Spleen (tissue), 7 donors: Measurements from ENCODE around the gene EIF3F.

Experiments
- CTCF ChIP-seq, 11 experiments: fragments of 200-600 bp in 7 of 11; fragments of 450-650 bp in 4 of 11; sonication (generic) in 4 of 11; IDR thresholded peaks in 8 of 11; conservative IDR thresholded peaks in 3 of 11; 1 replicate in 7 of 11; 2 replicates in 4 of 11; pipeline versions ENCODE4 v1.4.0 to v1.8.0; 2016 to 2021; ENCODE audit warnings: antibody characterized with exemption in 11 of 11, inconsistent platforms in 4 of 11, mild to moderate bottlenecking in 1 of 11
- POLR2AphosphoS5 ChIP-seq, 3 donors: sonication (generic); formaldehyde crosslinking; IDR thresholded peaks; one replicate each; pipeline ENCODE4 v1.5.1; 2017; ENCODE audit warnings: antibody characterized with exemption in 3 of 3
- donor health status: DM: no; HTN: no; CAD: no; lungs with moderate emphysema.
- donor health status: DM: no; HTN: no; CAD: no.
- donor health status: DM: no; HTN: no; CAD: no.

- TF ChIP-seq CTCF (IDR thresholded peaks at IDR 0.05 in 8 of 11, conservative IDR thresholded peaks at IDR 0.05 in 3 of 11), result no peak
- TF ChIP-seq POLR2AphosphoS5 (IDR thresholded peaks at IDR 0.05), result no peak
Observed at GRCh38 chr11:8025816-8026215, 38.7 kb downstream of the EIF3F start.
